Activated gamma-delta T cell (primary cell): Measurements from ENCODE around the gene PALD1.
"Not testable (repeated sequence)": the region's sequence is repeated elsewhere in the genome, so short reads cannot be mapped to it uniquely, and the experiment has no call there.

Source experiments
- DNase-seq: peaks from one replicate; lab custom pipeline; 2025; lab: John Stamatoyannopoulos, UW

The PALD1 gene

DNA sequence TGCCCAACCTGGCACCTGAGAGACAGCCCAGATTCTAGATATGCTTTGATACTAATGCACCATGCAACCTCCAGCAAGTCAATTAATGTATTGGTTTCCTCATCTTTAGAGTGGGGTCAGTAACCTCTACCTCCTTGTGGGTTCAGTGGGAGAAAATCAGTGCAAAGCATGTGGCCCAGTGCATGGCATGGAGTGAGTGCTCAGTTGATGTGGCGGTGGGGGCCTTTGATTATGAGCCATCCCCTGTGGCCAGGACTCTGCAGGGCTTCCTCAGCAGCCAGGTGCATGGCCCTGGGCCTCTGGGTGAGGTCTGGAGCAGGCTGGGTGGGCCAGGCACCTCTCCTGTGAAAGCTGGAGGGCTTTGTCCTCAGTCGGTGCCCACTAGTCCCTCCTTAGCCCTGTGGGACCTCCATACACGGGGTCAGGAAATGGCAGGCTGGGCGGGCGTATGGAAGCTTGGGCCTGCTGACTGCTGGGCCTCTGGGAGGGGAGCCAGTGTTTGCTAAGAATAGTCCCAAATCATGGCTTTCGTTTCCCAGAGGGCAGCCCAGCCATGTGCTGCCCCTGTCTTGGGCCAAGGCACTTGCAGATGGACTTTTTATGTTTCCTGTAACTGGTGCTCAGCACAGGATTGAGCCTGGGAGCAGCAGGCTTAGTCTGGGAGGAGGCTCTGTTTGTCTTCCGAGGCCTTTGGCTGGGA, 3.4 kb downstream of the PALD1 start:
- DNase-seq = no peak

GRCh38 chr10:70482982-70483760, 4.6 kb downstream of the PALD1 start:
- DNase-seq = no peak

DNA sequence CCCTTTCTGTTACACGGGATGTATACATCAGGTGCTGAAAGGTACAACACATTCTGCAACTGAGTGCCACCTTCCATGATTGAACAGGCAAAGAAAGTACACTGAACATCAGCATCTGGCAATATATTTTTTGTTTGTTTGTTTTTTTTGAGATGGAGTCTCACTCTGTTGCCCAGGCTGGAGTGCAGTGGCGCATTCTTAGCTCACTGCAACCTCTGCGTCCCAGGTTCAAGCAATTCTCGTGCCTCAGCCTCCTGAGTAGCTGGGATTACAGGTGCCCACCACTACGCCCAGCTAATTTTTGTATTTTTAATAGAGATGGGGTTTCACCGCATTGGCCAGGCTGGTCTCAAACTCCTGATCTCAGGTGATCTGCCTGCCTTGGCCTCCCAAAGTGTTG, 5.3 kb downstream of the PALD1 start:
- not testable (repeated sequence) for DNase-seq

DNA sequence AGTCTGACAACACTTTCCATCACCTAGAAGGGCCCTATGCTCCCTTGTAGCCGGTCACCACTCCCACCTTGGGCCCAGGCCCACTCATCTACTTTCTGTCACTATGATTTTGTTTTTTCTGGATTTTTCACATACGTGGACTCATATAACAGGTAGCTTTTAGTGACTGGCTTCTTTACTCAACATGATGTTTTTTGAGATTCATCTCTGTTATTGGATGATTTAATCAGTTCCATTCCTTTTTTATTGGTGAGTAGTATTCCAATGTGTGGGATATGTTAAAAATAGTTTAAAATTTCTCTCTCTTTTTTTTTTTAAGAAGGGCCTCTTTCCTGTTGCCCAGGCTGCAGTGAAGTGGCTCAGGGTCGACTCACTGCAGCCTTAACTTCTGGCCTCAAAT, 9.3 kb downstream of the PALD1 start:
- no peak for DNase-seq

DNA sequence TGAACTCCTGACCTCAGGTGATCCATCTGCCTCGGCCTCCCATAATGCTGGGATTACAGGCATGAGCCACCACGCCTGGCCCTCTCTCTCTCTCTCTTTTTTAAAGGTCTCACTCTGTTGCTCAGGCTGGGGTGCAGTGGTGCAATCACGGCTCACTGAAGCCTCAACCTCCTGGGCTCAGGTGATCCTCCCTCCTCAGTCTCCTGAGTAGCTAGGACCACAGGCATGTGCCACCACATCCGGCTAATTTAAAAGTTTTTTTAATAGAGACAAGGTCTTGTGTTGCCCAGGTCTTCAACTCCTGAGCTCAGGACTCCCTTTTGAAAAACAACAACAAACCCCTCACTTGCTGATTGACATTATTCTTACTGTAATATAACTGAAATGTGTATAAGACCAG, 11.6 kb downstream of the PALD1 start:
- DNase-seq = no peak

GRCh38 chr10:70491614-70492013, 13.0 kb downstream of the PALD1 start:
- DNase-seq = no peak

- no peak for DNase-seq
Observed at GRCh38 chr10:70492786-70493659, 14.5 kb downstream of the PALD1 start.

- DNase-seq = no peak
Observed at GRCh38 chr10:70493660-70494234, 15.2 kb downstream of the PALD1 start.

GRCh38 chr10:70494536-70494935, 16.0 kb downstream of the PALD1 start:
- DNase-seq = no peak

DNA sequence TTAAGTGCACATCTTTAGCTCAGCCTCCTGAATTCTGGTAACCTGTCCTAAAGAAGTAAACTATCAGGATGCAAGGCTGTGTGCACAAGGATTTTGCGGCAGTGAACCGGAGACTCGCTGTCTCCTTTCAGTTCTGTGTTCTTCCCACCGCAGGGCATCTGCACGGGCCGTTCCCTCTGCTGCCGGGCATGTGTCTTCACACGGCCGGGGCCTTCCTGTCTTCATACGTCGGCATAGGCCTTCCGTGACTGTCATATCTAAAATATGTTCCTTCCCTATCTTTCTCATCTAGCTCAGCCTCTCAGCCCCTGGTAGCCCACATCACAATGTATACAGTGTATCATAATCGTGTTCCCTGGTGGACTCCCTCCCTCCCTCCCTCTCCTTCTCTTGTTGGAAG, 16.4 kb downstream of the PALD1 start:
- DNase-seq = no peak

DNA sequence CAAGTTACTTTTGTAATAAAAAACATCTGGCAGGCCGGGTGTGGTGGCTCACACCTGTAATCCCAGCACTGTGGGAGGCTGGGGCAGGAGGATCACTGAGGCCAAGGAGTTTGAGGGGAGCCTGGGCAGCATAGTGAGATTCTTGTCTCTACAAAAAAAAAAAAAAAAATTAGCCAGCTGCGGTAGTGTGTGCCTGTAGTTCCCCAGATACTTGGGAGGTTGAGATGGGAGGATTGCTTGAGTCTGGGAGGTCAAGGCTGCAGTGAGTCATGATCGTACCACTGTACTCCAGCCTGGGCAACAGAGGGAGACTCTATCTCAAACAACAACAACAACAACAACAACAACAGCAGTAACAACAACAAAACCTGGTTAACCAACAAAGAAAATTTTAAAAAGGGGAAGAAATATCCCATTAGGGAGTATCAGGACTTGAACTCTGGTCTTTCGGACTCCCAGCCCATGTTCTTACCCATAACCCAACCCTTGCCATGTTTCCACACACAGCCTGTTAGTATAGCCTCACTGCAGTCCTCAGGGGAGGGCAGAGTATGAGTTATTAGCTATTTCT, 17.2 kb downstream of the PALD1 start:
- DNase-seq = no peak

GRCh38 chr10:70496341-70497119, 18.0 kb downstream of the PALD1 start:
- no peak for DNase-seq

GRCh38 chr10:70497120-70497545, 18.6 kb downstream of the PALD1 start:
- DNase-seq = no peak

GRCh38 chr10:70498970-70499835, 20.6 kb downstream of the PALD1 start:
- no peak for DNase-seq

DNA sequence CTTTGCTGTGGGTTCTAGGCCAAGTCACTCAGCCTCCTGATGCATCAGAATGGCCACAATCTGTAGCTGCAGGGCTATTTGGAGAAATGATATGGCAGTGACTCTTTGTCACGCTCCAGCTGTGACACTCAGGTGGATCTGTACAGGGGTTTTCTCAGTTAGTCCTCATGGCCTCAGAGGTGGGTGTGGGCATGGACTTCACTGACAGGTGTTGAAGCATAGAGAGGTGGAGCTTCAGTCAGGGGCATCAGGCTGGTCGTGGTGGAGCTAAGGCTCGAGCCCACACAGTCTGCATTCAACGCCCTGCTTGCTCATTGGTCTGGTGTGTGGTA, 21.2 kb downstream of the PALD1 start:
- no peak for DNase-seq

- no peak for DNase-seq
Observed at GRCh38 chr10:70500368-70500767, 21.8 kb downstream of the PALD1 start.

DNA sequence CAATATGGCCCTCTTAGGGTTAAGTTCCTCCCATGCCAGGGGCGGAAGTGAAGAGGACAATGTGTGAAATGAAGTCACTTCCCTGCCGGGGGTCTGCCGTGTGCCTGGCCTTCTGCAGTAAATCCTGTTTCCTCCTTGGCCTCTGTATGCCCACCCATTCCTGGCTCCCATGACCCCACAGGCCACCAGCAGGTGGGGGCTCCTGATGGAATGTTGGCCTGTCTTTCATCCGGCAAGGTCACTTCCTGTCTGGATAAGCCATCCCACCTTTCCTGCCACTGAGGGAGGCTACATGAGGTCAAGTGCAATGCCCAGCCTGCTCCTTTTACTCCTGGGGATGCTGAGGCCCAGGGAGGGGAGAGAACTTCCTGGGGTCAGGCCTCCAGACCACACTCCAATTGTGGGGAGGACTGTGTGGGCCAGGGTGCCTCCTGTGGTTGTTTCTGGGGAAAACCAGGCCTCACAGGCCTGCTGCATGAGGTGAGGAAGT, 22.3 kb downstream of the PALD1 start:
- DNase-seq = no peak

DNA sequence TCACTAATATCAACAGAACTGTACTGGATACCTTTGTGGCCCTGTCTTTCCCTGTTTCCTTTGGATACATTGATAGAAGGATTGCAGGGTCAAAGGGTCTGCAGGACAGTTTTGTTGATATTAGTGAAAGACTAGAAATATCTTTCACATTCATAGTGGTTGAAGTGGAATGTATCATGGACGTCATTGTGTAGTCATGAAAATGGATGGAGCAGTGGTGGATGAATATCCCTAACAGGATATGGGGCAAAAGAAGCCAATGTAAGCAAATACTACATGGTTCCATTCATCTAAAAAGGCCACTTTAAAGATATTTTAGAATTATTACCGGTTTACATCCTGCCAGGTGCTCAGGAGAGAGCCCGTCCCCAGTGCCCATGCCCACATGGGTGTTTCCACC, 23.8 kb downstream of the PALD1 start:
- no peak for DNase-seq

GRCh38 chr10:70503776-70504175, 25.2 kb downstream of the PALD1 start:
- DNase-seq = no peak
